ENCODE measurements around the gene TMOD3. TPM values are rescaled to one million over a fixed set of nuclear protein-coding genes. Genes with fewer than 3 reads are reported as not detected.

TMOD3 gene
- total and polyA plus RNA-seq, 2 of the 8 experiments (the other 6 are each of a cell fraction or from before 2014, with no cell fraction given), result 3.9 to 29.0 TPM

- no peak for TF ChIP-seq CHD7 (IDR thresholded peaks at IDR 0.05; ENCODE audit: insufficient replicate concordance, low read length)
- no peak for TF ChIP-seq SRF (IDR thresholded peaks at IDR 0.05; ENCODE audit: low read depth, low read length)
- no peak for TF ChIP-seq RXRA (IDR thresholded peaks at IDR 0.05; ENCODE audit: insufficient read depth, low read depth, low read length)
- TF ChIP-seq GABPA (IDR thresholded peaks at IDR 0.05; ENCODE audit: borderline replicate concordance, insufficient read depth, low read length), result no peak
- TF ChIP-seq SP2 (IDR thresholded peaks at IDR 0.05; ENCODE audit: low read length), result no peak
- no peak for TF ChIP-seq KDM1A (IDR thresholded peaks at IDR 0.05; ENCODE audit: borderline replicate concordance, low read length)
- no peak for TF ChIP-seq CTBP2 (IDR thresholded peaks at IDR 0.05; ENCODE audit: borderline replicate concordance, insufficient read depth, insufficient read length, low read length)
- no peak for TF ChIP-seq MAX (IDR thresholded peaks at IDR 0.05)
- no peak for TF ChIP-seq E2F6 (IDR thresholded peaks at IDR 0.05)
- no peak for TF ChIP-seq BACH1 (IDR thresholded peaks at IDR 0.05; ENCODE audit: low read length)
Observed at GRCh38 chr15:51837792-51838251, 8.4 kb downstream of the TMOD3 start (continued).
